HTR-8/SVneo (cell line): ENCODE results near the gene TACO1.
A peak's percentile ranks its signal among the peaks of the same experiment; 100 is the strongest.

ENCODE experiments used
- DNase-seq: peaks from one replicate; pipeline ENCODE4 v3.0.0; 2011; ENCODE audit warnings: low spot score, mixed read lengths; ENCODE audit not compliant: insufficient read length
- FAIRE-seq: peaks from 2 replicates; lab custom pipeline; 2011; peaks lifted over from hg19 to GRCh38; lab: Jason Lieb, UNC

Gene TACO1

GRCh38 chr17:63600569-63601438 is at the start of gene TACO1:
Gene TACO1 (plus strand): TSS chr17:63600895. CDS start chr17:63601084, 189 bp downstream.
- FAIRE-seq, result peak; percentile 93
- peak; percentile 93 for DNase-seq

GRCh38 chr17:63552211-63552610 is 48.5 kb upstream of the TACO1 start:
- DNase-seq (no peak), FAIRE-seq (no peak)

- FAIRE-seq (no peak), DNase-seq (no peak)
Observed at GRCh38 chr17:63555500-63556156, 45.1 kb upstream of the TACO1 start.

GRCh38 chr17:63557416-63557815 is 43.3 kb upstream of the TACO1 start:
- no peak for FAIRE-seq
- DNase-seq, result no peak

- FAIRE-seq (no peak), DNase-seq (no peak)
Observed at GRCh38 chr17:63558441-63558840, 42.3 kb upstream of the TACO1 start.

GRCh38 chr17:63561819-63562218 is 38.9 kb upstream of the TACO1 start:
- FAIRE-seq (no peak), DNase-seq (no peak)

GRCh38 chr17:63563339-63563738 is 37.4 kb upstream of the TACO1 start:
- no peak for FAIRE-seq
- no peak for DNase-seq

GRCh38 chr17:63564562-63564961 is 36.1 kb upstream of the TACO1 start:
- FAIRE-seq (peak; percentile 36), DNase-seq (no peak)

GRCh38 chr17:63567229-63567628 is 33.5 kb upstream of the TACO1 start:
- FAIRE-seq, result no peak
- no peak for DNase-seq

GRCh38 chr17:63568563-63568962 is 32.1 kb upstream of the TACO1 start:
- DNase-seq (no peak), FAIRE-seq (no peak)

- peak; percentile 80 for FAIRE-seq
- DNase-seq, result peak; percentile 30
Observed at GRCh38 chr17:63571632-63572310, 28.9 kb upstream of the TACO1 start.

- FAIRE-seq (no peak), DNase-seq (no peak)
Observed at GRCh38 chr17:63573634-63574033, 27.1 kb upstream of the TACO1 start.

GRCh38 chr17:63578027-63578768 is 22.5 kb upstream of the TACO1 start:
- FAIRE-seq (no peak), DNase-seq (no peak)

GRCh38 chr17:63578769-63579111 is 22.0 kb upstream of the TACO1 start:
- DNase-seq (no peak), FAIRE-seq (no peak)

- DNase-seq, result no peak
- FAIRE-seq, result no peak
Observed at GRCh38 chr17:63579633-63580032, 21.1 kb upstream of the TACO1 start.

- DNase-seq, result no peak
- FAIRE-seq, result no peak
Observed at GRCh38 chr17:63587770-63588169, 12.9 kb upstream of the TACO1 start.

- no peak for FAIRE-seq
- DNase-seq, result no peak
Observed at GRCh38 chr17:63588797-63589196, 11.9 kb upstream of the TACO1 start.

- no peak for FAIRE-seq
- no peak for DNase-seq
Observed at GRCh38 chr17:63589646-63590045, 11.0 kb upstream of the TACO1 start.

- FAIRE-seq, result no peak
Observed at GRCh38 chr17:63592797-63593196, 7.9 kb upstream of the TACO1 start.

GRCh38 chr17:63595132-63595531 is 5.6 kb upstream of the TACO1 start:
- FAIRE-seq (no peak), DNase-seq (no peak)

More at GRCh38 chr17:63592797-63593196, 7.9 kb upstream of the TACO1 start:
- no peak for DNase-seq
